Measurements from ENCODE around the gene AMMECR1.

GRCh38 chrX:110268395-110268794 lies 49.5 kb downstream of the AMMECR1 start:
- no peak for TF ChIP-seq CTCF (IDR thresholded peaks at IDR 0.05)
- TF ChIP-seq POLR2AphosphoS5 (IDR thresholded peaks at IDR 0.05) = no peak
- TF ChIP-seq POLR2A (IDR thresholded peaks at IDR 0.05; ENCODE audit: low read depth) = no peak
- TF ChIP-seq EP300 (IDR thresholded peaks at IDR 0.05) = no peak
